Measurements from ENCODE around the gene NONO. TPM values are rescaled to one million over a fixed set of nuclear protein-coding genes. Genes with fewer than 3 reads are reported as not detected.

The NONO gene
- polyA plus RNA-seq, 1 donor (not counting 4 experiments of a cell fraction or from before 2014, with no cell fraction given) = 352 TPM

DNA sequence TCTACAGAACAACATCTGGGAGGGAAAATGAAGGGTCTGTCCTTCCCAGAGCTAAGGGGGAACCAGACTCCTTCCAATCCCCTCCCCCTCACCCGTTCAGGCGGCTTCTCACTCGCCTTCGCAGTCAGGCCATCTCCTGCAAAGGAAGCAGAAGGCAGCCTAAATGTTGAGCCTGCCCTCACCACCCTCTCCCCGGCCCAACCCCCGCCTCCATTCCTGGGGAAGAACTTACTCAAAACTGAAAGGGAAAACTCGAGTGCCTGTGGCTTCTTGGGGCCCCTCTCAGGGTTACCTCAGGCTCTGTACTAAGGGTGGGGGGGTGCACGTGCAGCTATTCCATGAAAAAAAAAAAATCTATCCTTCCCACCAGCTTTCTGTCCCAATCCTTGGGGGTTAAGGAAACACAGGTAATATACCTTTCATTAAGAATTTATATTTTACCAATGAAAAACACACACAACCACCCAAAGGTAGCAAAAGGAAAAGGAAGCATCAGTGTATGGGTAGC, 31.9 kb upstream of the NONO start:
- no peak overlapping the region for H3K4me2 ChIP-seq (ENCODE audit: control insufficient read depth, extremely low read depth, insufficient read depth, low read depth, low read length)

DNA sequence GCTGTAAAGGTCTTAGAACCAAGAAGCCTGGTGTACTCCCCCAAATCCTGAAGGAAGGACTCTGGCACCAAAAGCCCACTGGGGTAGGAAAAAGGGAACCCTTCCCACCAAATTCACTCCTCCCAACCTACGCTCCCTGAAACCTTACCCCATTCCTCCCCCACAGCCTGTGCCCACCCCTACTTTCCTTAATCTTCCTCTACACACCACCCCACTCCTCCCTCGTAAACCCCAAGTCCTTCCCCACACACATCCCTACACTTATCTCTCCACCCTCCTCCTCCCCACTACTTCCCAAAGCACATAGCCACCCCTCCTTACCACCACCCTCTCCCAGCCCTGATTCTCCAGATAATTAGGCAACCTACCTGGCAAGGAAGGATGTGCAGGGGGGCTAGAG, 31.2 kb upstream of the NONO start:
- H3K9me3 ChIP-seq (ENCODE audit: control insufficient read depth, low read depth, low read length) = no peaks in the 10 kb centered on the region
- H2AFZ ChIP-seq (ENCODE audit: control insufficient read depth, low read length) = no peak overlapping the region
- DNase-seq (ENCODE audit: low read depth, low spot score) (no peak), FAIRE-seq (no peak)
- no peak overlapping the region for H3K4me2 ChIP-seq (ENCODE audit: control insufficient read depth, extremely low read depth, insufficient read depth, low read depth, low read length)
- H3K27me3 ChIP-seq (ENCODE audit: control insufficient read depth, extremely low read depth, insufficient read depth, low read length) = no peaks in the 10 kb centered on the region
- no peak overlapping the region for H3K27ac ChIP-seq (ENCODE audit: control insufficient read depth, insufficient read depth, low read length)
- peaks cover 3% of the 10 kb centered on the region for H3K79me2 ChIP-seq (ENCODE audit: control insufficient read depth, insufficient read depth, low read length)
- H4K20me1 ChIP-seq (ENCODE audit: control insufficient read depth, extremely low read depth, insufficient read depth, low read length) = no peaks in the 10 kb centered on the region
- H3K4me3 ChIP-seq (ENCODE audit: control insufficient read depth in 2 of 3, extremely low read depth in 1 of 3, insufficient read depth in 2 of 3, low read depth in 1 of 3, low read length in 3 of 3) = no peak overlapping the region
- H3K36me3 ChIP-seq (ENCODE audit: control insufficient read depth in 2 of 2, extremely low read depth in 1 of 2, insufficient read depth in 2 of 2, low read length in 2 of 2) = peaks cover 0 to 2% of the 10 kb centered on the region in 2 experiments
- no peaks in the 10 kb centered on the region for H3K9me1 ChIP-seq (ENCODE audit: control insufficient read depth, extremely low read depth, insufficient read depth, low read length)
- dilution Hi-C loops (cut with MboI; ENCODE audit: extremely low pct_ligation_motif_present, low sequenced_read_pairs) = no loop called here
- no peak overlapping the region for H3K9ac ChIP-seq (ENCODE audit: control insufficient read depth, extremely low read depth, insufficient read depth, low read length)
- peaks cover 2% of the 10 kb centered on the region for H3K4me1 ChIP-seq (ENCODE audit: control insufficient read depth, extremely low read depth, insufficient read depth, low read length)
- TF ChIP-seq EZH2 (IDR thresholded peaks at IDR 0.05; ENCODE audit: low read length) = no peak
- TF ChIP-seq, protein P1, sequence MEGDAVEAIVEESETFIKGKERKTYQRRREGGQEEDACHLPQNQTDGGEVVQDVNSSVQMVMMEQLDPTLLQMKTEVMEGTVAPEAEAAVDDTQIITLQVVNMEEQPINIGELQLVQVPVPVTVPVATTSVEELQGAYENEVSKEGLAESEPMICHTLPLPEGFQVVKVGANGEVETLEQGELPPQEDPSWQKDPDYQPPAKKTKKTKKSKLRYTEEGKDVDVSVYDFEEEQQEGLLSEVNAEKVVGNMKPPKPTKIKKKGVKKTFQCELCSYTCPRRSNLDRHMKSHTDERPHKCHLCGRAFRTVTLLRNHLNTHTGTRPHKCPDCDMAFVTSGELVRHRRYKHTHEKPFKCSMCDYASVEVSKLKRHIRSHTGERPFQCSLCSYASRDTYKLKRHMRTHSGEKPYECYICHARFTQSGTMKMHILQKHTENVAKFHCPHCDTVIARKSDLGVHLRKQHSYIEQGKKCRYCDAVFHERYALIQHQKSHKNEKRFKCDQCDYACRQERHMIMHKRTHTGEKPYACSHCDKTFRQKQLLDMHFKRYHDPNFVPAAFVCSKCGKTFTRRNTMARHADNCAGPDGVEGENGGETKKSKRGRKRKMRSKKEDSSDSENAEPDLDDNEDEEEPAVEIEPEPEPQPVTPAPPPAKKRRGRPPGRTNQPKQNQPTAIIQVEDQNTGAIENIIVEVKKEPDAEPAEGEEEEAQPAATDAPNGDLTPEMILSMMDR (optimal IDR thresholded peaks at IDR 0.05 in 1 of 3, IDR thresholded peaks at IDR 0.05 in 1 of 3, conservative IDR thresholded peaks at IDR 0.05 in 1 of 3; ENCODE audit: extremely low read depth in 1 of 3, insufficient read depth in 2 of 3, low read length in 3 of 3) = no peak

More for the DNA sequence above, 31.9 kb upstream of the NONO start:
- TF ChIP-seq EZH2 (IDR thresholded peaks at IDR 0.05; ENCODE audit: low read length) = no peak
- TF ChIP-seq, protein P1 (optimal IDR thresholded peaks at IDR 0.05 in 1 of 3, IDR thresholded peaks at IDR 0.05 in 1 of 3, conservative IDR thresholded peaks at IDR 0.05 in 1 of 3; ENCODE audit: extremely low read depth in 1 of 3, insufficient read depth in 2 of 3, low read length in 3 of 3) = no peak
- Histone ChIP-seq H2AFZ (ENCODE audit: control insufficient read depth, low read length) (no peak overlapping the region), H3K4me1 (ENCODE audit: control insufficient read depth, extremely low read depth, insufficient read depth, low read length) (peaks cover 2% of the 10 kb centered on the region), H3K79me2 (ENCODE audit: control insufficient read depth, insufficient read depth, low read length) (peaks cover 3% of the 10 kb centered on the region), H3K27ac (ENCODE audit: control insufficient read depth, insufficient read depth, low read length) (no peak overlapping the region), H3K9me1 (ENCODE audit: control insufficient read depth, extremely low read depth, insufficient read depth, low read length) (no peaks in the 10 kb centered on the region), H3K9me3 (ENCODE audit: control insufficient read depth, low read depth, low read length) (no peaks in the 10 kb centered on the region), H3K36me3 (ENCODE audit: control insufficient read depth in 2 of 2, extremely low read depth in 1 of 2, insufficient read depth in 2 of 2, low read length in 2 of 2) (peaks cover 0 to 2% of the 10 kb centered on the region in 2 experiments), H4K20me1 (ENCODE audit: control insufficient read depth, extremely low read depth, insufficient read depth, low read length) (no peaks in the 10 kb centered on the region), H3K9ac (ENCODE audit: control insufficient read depth, extremely low read depth, insufficient read depth, low read length) (no peak overlapping the region), H3K27me3 (ENCODE audit: control insufficient read depth, extremely low read depth, insufficient read depth, low read length) (no peaks in the 10 kb centered on the region), H3K4me3 (ENCODE audit: control insufficient read depth in 2 of 3, extremely low read depth in 1 of 3, insufficient read depth in 2 of 3, low read depth in 1 of 3, low read length in 3 of 3) (no peak overlapping the region)
- no peak for FAIRE-seq
- no peak for DNase-seq (ENCODE audit: low read depth, low spot score)
- dilution Hi-C loops (cut with MboI; ENCODE audit: extremely low pct_ligation_motif_present, low sequenced_read_pairs) = no loop called here

All from keratinocyte (primary cell).